T-helper 1 cell treated with Interleukin-12 subunit alpha and Interleukin-12 subunit beta and Interleukin-4 antibody, amounts not matched to agents 30 μg/mL and 1 μg/mL, for 36 hours (primary cell): Measurements from ENCODE around the gene TCN2.
"Not testable (repeated sequence)": the region's sequence is repeated elsewhere in the genome, so short reads cannot be mapped to it uniquely, and the experiment has no call there.

Experiments
- H3K27ac Mint-ChIP-seq: one replicate; pipeline ENCODE4 v1.8.0; 2021; ENCODE audit warnings: mild to moderate bottlenecking, mixed read lengths
- H3K27me3 Mint-ChIP-seq: one replicate; pipeline ENCODE4 v1.8.0; 2021; ENCODE audit warnings: low read depth, mixed read lengths
- H3K36me3 Mint-ChIP-seq: one replicate; pipeline ENCODE4 v1.8.0; 2021; ENCODE audit warnings: low read depth, mixed read lengths
- H3K4me1 Mint-ChIP-seq: one replicate; pipeline ENCODE4 v1.8.0; 2021; ENCODE audit warnings: low read depth, mixed read lengths
- H3K4me3 Mint-ChIP-seq: one replicate; pipeline ENCODE4 v1.8.0; 2021; ENCODE audit warnings: mild to moderate bottlenecking, moderate library complexity, mixed read lengths
- H3K9me3 Mint-ChIP-seq: one replicate; pipeline ENCODE4 v1.8.0; 2021; ENCODE audit warnings: mixed read lengths

Gene TCN2

DNA sequence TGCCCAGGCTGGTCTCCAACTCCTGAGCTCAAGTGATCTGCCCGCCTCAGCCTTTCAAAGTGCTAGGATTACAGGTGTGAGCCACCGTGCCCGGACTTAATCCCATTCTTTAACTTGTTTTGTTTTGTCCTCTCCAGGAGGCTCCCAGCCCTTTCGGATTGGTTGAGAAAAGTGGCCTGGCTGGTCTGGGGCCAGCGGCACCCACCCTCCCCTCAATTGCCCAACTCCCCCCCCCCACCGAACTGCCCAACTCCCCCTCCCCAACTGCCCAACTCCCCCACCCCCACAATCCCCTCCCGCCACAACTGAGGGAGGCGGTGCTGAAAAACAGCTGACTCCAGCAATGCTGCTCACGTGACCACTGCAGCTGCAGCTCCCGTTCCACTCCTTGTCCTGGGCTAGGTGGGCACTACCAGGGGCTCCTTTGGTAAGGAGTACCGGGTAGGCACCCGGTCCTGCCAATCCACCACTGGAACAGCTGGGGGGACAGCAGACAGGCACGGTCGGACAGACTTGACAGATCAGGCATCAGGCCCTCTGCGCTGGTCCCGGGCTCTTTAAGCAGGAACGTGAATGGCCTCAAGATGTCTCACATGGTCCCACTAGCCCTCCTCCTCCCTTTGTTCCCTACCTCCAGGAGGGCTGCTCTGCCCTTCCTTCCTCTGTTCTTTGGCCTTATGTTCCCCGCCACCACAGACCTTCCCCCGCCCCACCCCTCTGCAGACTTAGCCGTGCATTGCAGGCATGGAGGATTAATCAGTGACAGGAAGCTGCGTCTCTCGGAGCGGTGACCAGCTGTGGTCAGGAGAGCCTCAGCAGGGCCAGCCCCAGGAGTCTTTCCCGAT, at the start of gene TCN2:
TCN2 (plus strand) TSS at position 720 of the 845 bp plus-strand sequence. CDS start 158 bp downstream, outside the sequence.
- H3K9me3 Mint-ChIP-seq = no peaks in the 10 kb centered on the region
- H3K36me3 Mint-ChIP-seq = no peaks in the 10 kb centered on the region
- peaks cover 11% of the 10 kb centered on the region for H3K27me3 Mint-ChIP-seq
- peak within 1 kb of the TSS; percentile 73 for H3K27ac Mint-ChIP-seq
- peaks cover 43% of the 10 kb centered on the region for H3K4me1 Mint-ChIP-seq
- H3K4me3 Mint-ChIP-seq = peak within 1 kb of the TSS; percentile 81

- H3K27me3 Mint-ChIP-seq = no peaks in the 10 kb centered on the region
- H3K9me3 Mint-ChIP-seq = no peaks in the 10 kb centered on the region
- H3K36me3 Mint-ChIP-seq = no peaks in the 10 kb centered on the region
- no peak overlapping the region for H3K27ac Mint-ChIP-seq
- H3K4me3 Mint-ChIP-seq = no peak overlapping the region
- no peaks in the 10 kb centered on the region for H3K4me1 Mint-ChIP-seq
Observed at GRCh38 chr22:30557243-30557642, 49.7 kb upstream of the TCN2 start.

- Mint-ChIP-seq H3K27me3 (no peaks in the 10 kb centered on the region), H3K9me3 (no peaks in the 10 kb centered on the region), H3K4me1 (no peaks in the 10 kb centered on the region), H3K36me3 (no peaks in the 10 kb centered on the region), H3K27ac (no peak overlapping the region), H3K4me3 (no peak overlapping the region)
Observed at GRCh38 chr22:30559889-30560288, 47.1 kb upstream of the TCN2 start.

DNA sequence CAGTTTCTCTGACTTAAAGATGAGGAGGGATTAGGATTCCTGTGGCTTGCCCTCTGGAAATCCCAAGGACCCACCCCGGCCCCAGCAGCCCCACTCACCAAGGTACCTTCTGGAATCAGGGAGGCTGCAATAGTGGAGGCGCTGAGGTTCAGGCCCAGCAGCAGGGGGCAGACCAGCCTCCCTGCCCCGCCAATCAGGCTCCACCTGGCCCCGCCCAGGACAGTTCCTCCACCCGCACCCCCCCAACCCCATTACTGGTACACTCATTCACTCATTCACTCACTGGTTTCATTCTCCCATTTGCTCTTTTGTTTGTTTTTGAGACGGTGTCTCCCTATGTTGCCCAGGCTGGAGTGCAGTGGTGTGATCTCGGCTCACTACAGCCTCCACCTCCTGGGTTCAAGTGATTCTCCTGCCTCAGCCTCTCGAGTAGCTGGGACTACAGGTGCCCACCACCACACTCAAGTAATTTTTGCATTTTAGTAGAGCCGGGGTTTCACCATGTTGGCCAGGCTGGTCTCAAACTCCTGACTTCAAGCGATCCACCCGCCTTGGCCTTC, 46.3 kb upstream of the TCN2 start:
- not testable (repeated sequence) for H3K4me1 Mint-ChIP-seq, H3K9me3 Mint-ChIP-seq, H3K4me3 Mint-ChIP-seq, H3K36me3 Mint-ChIP-seq, H3K27me3 Mint-ChIP-seq, H3K27ac Mint-ChIP-seq

DNA sequence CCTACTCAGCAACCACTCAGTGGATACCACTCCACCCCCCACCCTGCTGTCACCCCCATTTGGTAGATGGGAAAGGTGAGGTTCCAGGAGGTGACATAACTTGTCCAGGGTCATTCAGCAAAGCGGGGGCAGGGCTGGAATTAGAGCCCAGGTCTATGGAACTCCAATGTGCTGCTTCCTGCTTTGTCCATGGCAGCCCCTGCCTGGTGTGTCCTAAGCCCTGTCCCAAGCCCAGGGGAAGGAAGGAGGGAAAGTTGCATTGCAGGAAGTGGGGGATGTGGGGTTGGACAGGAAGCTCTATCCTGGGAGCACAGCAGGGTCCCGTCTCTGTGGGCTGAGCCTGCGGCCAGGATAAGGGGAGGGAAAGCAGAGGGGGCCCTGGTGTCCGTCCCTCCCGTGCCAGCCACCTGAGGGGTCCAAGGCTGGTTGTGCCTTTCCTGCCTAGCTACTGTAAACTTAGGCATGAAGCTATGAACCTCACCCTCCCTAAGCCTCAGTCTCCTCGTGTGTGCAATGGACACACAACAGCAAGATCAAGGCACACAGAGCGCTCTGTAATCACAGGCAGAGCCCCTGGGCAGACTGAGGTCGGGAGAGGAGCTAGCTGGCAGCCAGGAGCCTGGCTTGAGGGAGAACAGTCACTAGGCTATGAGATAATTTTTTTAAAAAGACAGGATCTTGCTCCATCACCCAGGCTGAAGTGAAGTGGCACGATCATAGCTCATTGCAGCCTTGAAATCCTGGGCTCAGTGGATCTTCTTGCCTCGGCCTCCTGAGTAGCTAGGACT, 45.4 kb upstream of the TCN2 start:
- Mint-ChIP-seq H3K4me1 (no peaks in the 10 kb centered on the region), H3K27me3 (no peaks in the 10 kb centered on the region), H3K27ac (no peak overlapping the region), H3K36me3 (no peaks in the 10 kb centered on the region), H3K4me3 (no peak overlapping the region), H3K9me3 (no peaks in the 10 kb centered on the region)

GRCh38 chr22:30562366-30562765, 44.6 kb upstream of the TCN2 start:
- H3K27ac Mint-ChIP-seq = no peak overlapping the region
- no peaks in the 10 kb centered on the region for H3K27me3 Mint-ChIP-seq
- no peak overlapping the region for H3K4me3 Mint-ChIP-seq
- H3K36me3 Mint-ChIP-seq = no peaks in the 10 kb centered on the region
- H3K4me1 Mint-ChIP-seq = no peaks in the 10 kb centered on the region
- H3K9me3 Mint-ChIP-seq = no peaks in the 10 kb centered on the region

DNA sequence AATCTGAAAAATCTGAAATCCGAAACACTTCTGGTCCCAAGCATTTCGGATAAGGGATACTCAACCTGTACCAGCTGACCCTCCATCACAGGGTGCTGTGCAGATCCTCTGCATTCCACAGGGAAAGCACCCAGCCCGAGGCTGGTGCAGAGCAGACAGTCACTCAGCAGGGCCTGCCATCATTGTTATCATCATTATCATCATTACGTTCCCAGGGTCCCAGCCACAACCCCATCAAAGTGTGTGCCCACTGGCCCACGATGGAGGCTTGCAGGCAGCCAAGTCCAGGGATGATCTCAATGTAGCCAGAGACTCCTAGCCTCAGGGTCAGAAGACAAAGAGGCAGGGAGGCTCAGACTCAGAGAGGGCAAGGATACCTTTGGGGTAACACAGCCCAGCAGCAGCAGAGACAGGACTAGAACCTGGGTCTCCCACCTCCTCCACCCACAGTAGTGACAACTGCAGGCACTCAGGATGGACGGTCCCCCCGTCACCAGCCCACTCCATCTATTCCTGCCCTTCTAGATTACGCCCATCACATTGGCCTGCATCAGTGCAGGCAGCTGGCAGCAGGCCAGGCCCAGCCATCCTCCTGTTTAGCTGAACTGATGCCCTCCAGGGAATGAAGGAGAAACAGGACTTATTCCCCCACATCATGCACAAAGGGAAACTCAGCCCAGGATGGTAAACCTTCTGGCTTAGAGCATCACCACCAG, 42.8 kb upstream of the TCN2 start:
- Mint-ChIP-seq H3K4me1 (no peaks in the 10 kb centered on the region), H3K4me3 (no peak overlapping the region), H3K27ac (no peak overlapping the region), H3K27me3 (no peaks in the 10 kb centered on the region), H3K36me3 (no peaks in the 10 kb centered on the region), H3K9me3 (no peaks in the 10 kb centered on the region)

DNA sequence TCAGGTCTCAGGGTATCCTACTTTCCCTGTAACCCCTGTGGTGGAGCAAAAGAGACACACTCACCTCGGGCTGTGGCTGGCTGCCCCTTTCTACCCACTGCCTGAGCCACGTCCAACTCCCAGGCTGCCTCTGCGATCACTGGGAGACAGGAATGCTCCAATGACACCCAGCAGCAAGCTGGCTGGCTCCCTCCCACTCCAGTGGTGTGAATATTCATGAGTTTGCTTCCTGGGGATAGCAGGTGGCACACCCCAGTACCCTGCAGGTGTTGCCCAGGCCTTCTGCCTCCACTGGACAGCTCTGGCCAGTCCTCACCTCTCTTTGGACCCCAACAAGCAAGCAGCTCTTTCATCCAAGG, 42.2 kb upstream of the TCN2 start:
- Mint-ChIP-seq H3K27ac (no peak overlapping the region), H3K36me3 (no peaks in the 10 kb centered on the region), H3K4me1 (no peaks in the 10 kb centered on the region), H3K9me3 (no peaks in the 10 kb centered on the region), H3K4me3 (no peak overlapping the region), H3K27me3 (no peaks in the 10 kb centered on the region)

GRCh38 chr22:30565341-30565740, 41.6 kb upstream of the TCN2 start:
- H3K4me1 Mint-ChIP-seq = no peaks in the 10 kb centered on the region
- no peaks in the 10 kb centered on the region for H3K9me3 Mint-ChIP-seq
- H3K36me3 Mint-ChIP-seq = no peaks in the 10 kb centered on the region
- H3K4me3 Mint-ChIP-seq = no peak overlapping the region
- no peak overlapping the region for H3K27ac Mint-ChIP-seq
- H3K27me3 Mint-ChIP-seq = no peaks in the 10 kb centered on the region

DNA sequence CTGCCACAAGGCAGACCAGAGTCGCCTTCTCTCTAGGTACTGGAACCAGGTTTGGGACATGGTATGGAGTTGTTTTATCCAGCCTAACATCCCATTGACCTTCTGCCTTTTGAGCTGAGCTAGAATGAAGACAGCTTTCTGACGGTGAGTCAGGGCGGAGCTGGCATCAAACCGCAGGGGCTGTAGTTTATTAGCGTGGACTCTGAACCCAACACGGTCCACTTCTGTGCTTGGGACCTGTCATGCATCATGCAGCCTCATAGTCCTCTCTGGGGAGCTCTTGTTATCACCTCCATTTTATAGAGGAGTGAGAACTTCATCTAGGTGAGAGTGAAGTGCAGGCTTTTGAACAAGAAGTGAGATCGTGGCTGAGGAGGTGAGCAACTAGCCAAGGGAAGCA, 40.8 kb upstream of the TCN2 start:
- Mint-ChIP-seq H3K27ac (no peak overlapping the region), H3K4me1 (no peaks in the 10 kb centered on the region), H3K27me3 (no peaks in the 10 kb centered on the region), H3K4me3 (no peak overlapping the region), H3K9me3 (no peaks in the 10 kb centered on the region), H3K36me3 (no peaks in the 10 kb centered on the region)

GRCh38 chr22:30567277-30567676, 39.7 kb upstream of the TCN2 start:
- not testable (repeated sequence) for H3K36me3 Mint-ChIP-seq, H3K9me3 Mint-ChIP-seq, H3K4me1 Mint-ChIP-seq, H3K27me3 Mint-ChIP-seq, H3K27ac Mint-ChIP-seq, H3K4me3 Mint-ChIP-seq

GRCh38 chr22:30568137-30568805, 38.7 kb upstream of the TCN2 start:
- H3K4me1 Mint-ChIP-seq = no peaks in the 10 kb centered on the region
- no peaks in the 10 kb centered on the region for H3K27me3 Mint-ChIP-seq
- no peaks in the 10 kb centered on the region for H3K9me3 Mint-ChIP-seq
- H3K27ac Mint-ChIP-seq = no peak overlapping the region
- no peak overlapping the region for H3K4me3 Mint-ChIP-seq
- H3K36me3 Mint-ChIP-seq = no peaks in the 10 kb centered on the region

- H3K4me3 Mint-ChIP-seq = no peak overlapping the region
- H3K27ac Mint-ChIP-seq = no peak overlapping the region
- no peaks in the 10 kb centered on the region for H3K27me3 Mint-ChIP-seq
- H3K4me1 Mint-ChIP-seq = no peaks in the 10 kb centered on the region
- no peaks in the 10 kb centered on the region for H3K9me3 Mint-ChIP-seq
- H3K36me3 Mint-ChIP-seq = no peaks in the 10 kb centered on the region
Observed at GRCh38 chr22:30569674-30570202, 37.2 kb upstream of the TCN2 start.

DNA sequence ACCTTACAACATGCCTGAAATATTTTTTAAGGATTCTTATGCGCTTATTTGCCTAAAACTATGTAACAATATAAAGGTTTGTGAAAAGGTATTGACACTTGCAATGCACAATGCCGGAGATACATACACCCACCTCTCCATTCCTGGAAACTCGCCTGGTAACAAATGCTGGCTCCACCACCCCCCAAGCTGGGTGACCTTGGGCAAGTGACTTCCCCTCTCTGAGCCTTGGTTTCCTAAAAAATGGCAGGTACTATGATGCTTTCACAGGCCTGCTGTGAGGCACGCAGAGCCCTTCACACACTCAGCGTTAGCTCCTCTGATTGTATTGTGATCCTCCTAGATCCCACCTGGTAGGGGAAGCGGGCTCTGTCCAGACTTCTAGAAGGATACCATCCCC, 34.8 kb upstream of the TCN2 start:
- Mint-ChIP-seq H3K9me3 (no peaks in the 10 kb centered on the region), H3K36me3 (peaks cover 14% of the 10 kb centered on the region), H3K4me1 (no peaks in the 10 kb centered on the region), H3K27ac (no peak overlapping the region), H3K27me3 (no peaks in the 10 kb centered on the region), H3K4me3 (no peak overlapping the region)
